Chondrocyte (in vitro differentiated cells): Measurements from ENCODE around the gene AKAP7. TPM values are rescaled to one million over a fixed set of nuclear protein-coding genes. Genes with fewer than 3 reads are reported as not detected.

ENCODE experiments used
- DNase-seq: peaks from one replicate; pipeline ENCODE4 v3.0.0; 2021; ENCODE audit warnings: mixed read lengths, low spot score
- H3K27ac Mint-ChIP-seq: one replicate; pipeline ENCODE4 v1.8.0; 2021; ENCODE audit warnings: mild to moderate bottlenecking, moderate library complexity, mixed read lengths; ENCODE audit not compliant: unreplicated experiment
- H3K27me3 Mint-ChIP-seq: 2 replicates; pipeline ENCODE4 v1.8.0; 2021; ENCODE audit warnings: low read depth, mixed read lengths
- H3K36me3 Mint-ChIP-seq: 2 replicates; pipeline ENCODE4 v1.8.0; 2021; ENCODE audit warnings: low read depth, mixed read lengths
- H3K4me1 Mint-ChIP-seq: 2 replicates; pipeline ENCODE4 v1.8.0; 2021; ENCODE audit warnings: low read depth, mild to moderate bottlenecking, mixed read lengths
- H3K4me3 Mint-ChIP-seq: one replicate; pipeline ENCODE4 v1.8.0; 2021; ENCODE audit warnings: mild to moderate bottlenecking, moderate library complexity, mixed read lengths; ENCODE audit not compliant: unreplicated experiment
- H3K9me3 Mint-ChIP-seq: 2 replicates; pipeline ENCODE4 v1.8.0; 2021; ENCODE audit warnings: low read depth, mixed read lengths
- CTCF ChIP-seq: fragments of 200-600 bp; sonication (generic); IDR thresholded peaks from 2 replicates; pipeline ENCODE4 v1.5.0; 2021; ENCODE audit warnings: antibody characterized with exemption, mild to moderate bottlenecking, moderate library complexity
- total RNA-seq: library from RNA; stranded (reverse); gene quantifications from 3 replicates; pipeline ENCODE4 v1.2.1, GENCODE V29; 2021

AKAP7 gene
- total RNA-seq, 1 donor from 2014 or later: 5.0 TPM

GRCh38 chr6:131146865-131147264 is 11.6 kb downstream of the AKAP7 start:
- no peak for TF ChIP-seq CTCF
- Mint-ChIP-seq H3K27ac (no peak overlapping the region), H3K9me3 (no peaks in the 10 kb centered on the region), H3K4me3 (no peak overlapping the region), H3K27me3 (no peaks in the 10 kb centered on the region), H3K4me1 (no peaks in the 10 kb centered on the region), H3K36me3 (peaks cover 3% of the 10 kb centered on the region)
- no peak for DNase-seq

GRCh38 chr6:131156411-131156810 is 21.1 kb downstream of the AKAP7 start:
- H3K27ac Mint-ChIP-seq: no peak overlapping the region
- H3K4me1 Mint-ChIP-seq: peaks cover 13% of the 10 kb centered on the region
- no peak for DNase-seq
- no peaks in the 10 kb centered on the region for H3K27me3 Mint-ChIP-seq
- no peaks in the 10 kb centered on the region for H3K9me3 Mint-ChIP-seq
- H3K36me3 Mint-ChIP-seq: no peaks in the 10 kb centered on the region
- H3K4me3 Mint-ChIP-seq: no peak overlapping the region
- no peak for TF ChIP-seq CTCF

GRCh38 chr6:131159578-131159977 is 24.3 kb downstream of the AKAP7 start:
- DNase-seq: no peak
- H3K27ac Mint-ChIP-seq: no peak overlapping the region

GRCh38 chr6:131160254-131160758 is 25.0 kb downstream of the AKAP7 start:
- no peaks in the 10 kb centered on the region for H3K27me3 Mint-ChIP-seq
- H3K9me3 Mint-ChIP-seq: no peaks in the 10 kb centered on the region
- peaks cover 16% of the 10 kb centered on the region for H3K4me1 Mint-ChIP-seq
- H3K4me3 Mint-ChIP-seq: no peak overlapping the region
- H3K36me3 Mint-ChIP-seq: peaks cover 2% of the 10 kb centered on the region
- DNase-seq: no peak
- TF ChIP-seq CTCF: no peak
- H3K27ac Mint-ChIP-seq: no peak overlapping the region

More at GRCh38 chr6:131159578-131159977, 24.3 kb downstream of the AKAP7 start:
- H3K4me3 Mint-ChIP-seq: no peak overlapping the region
- H3K27me3 Mint-ChIP-seq: no peaks in the 10 kb centered on the region
- no peaks in the 10 kb centered on the region for H3K9me3 Mint-ChIP-seq
- H3K36me3 Mint-ChIP-seq: peaks cover 2% of the 10 kb centered on the region
- TF ChIP-seq CTCF: no peak
- peaks cover 16% of the 10 kb centered on the region for H3K4me1 Mint-ChIP-seq

- Mint-ChIP-seq H3K27ac (no peak overlapping the region), H3K36me3 (peaks cover 3% of the 10 kb centered on the region), H3K27me3 (no peaks in the 10 kb centered on the region), H3K4me1 (peaks cover 16% of the 10 kb centered on the region), H3K9me3 (no peaks in the 10 kb centered on the region), H3K4me3 (no peak overlapping the region)
- no peak for TF ChIP-seq CTCF
- no peak for DNase-seq
Measured at GRCh38 chr6:131161987-131162386, 26.7 kb downstream of the AKAP7 start.
